A549 (cell line): Measurements from ENCODE around the gene CKS2. TPM values are rescaled to one million over a fixed set of nuclear protein-coding genes. Genes with fewer than 3 reads are reported as not detected.
"Not testable (repeated sequence)": the region's sequence is repeated elsewhere in the genome, so short reads cannot be mapped to it uniquely, and the experiment has no call there.

Experiments used
- ATAC-seq, 2 experiments: fragments of 200-7000 bp in 1 of 2; fragments of >200 bp in 1 of 2; cut with Nextera tagmentation in 1 of 2; cut with Tn5 transposase in 1 of 2; 3 replicates each; pipeline versions ENCODE4 v1.8.0 to v1.9.1; 2018 to 2020; ENCODE audit warnings: mild to moderate bottlenecking in 1 of 2, moderate library complexity in 1 of 2
- CTCF ChIA-PET: fragments of 300-600 bp; sonication (Branson Sonifier 250); formaldehyde crosslinking; extraction: SDS; loops from one replicate; lab custom pipeline; 2021; ENCODE audit warnings: antibody characterized with exemption, inconsistent platforms; lab: Yijun Ruan, JAX
- POLR2A ChIA-PET: fragments of 350-600 bp; formaldehyde crosslinking; extraction: SDS; loops from one replicate; lab custom pipeline; 2021; ENCODE audit warnings: antibody characterized with exemption, inconsistent platforms; lab: Yijun Ruan, JAX
- DNase-seq, 2 experiments: peaks; one replicate each; pipeline versions ENCODE4 v3.0.0 to v3.0.0-alpha.2; 2011 to 2016; ENCODE audit warnings: low read depth in 1 of 2, low spot score in 1 of 2
- FAIRE-seq: peaks from 2 replicates; lab custom pipeline; 2011; peaks lifted over from hg19 to GRCh38; lab: Jason Lieb, UNC
- H3K27ac ChIP-seq, 2 experiments: fragments of >200 bp; sonication (Bioruptor Twin); formaldehyde crosslinking; 3 replicates each; pipeline ENCODE4 v1.5.1; 2016 to 2017
- H3K4me1 ChIP-seq: fragments of >200 bp; sonication (Bioruptor Twin); formaldehyde crosslinking; 3 replicates; pipeline ENCODE4 v1.6.1; 2016
- H3K4me2 ChIP-seq: fragments of >200 bp; sonication (Bioruptor Twin); formaldehyde crosslinking; 3 replicates; pipeline ENCODE4 v1.6.1; 2016
- H3K4me3 ChIP-seq: fragments of >200 bp; sonication (Bioruptor Twin); formaldehyde crosslinking; 3 replicates; pipeline ENCODE4 v1.5.1; 2016
- H3K9me3 ChIP-seq: fragments of >200 bp; sonication (Bioruptor Twin); formaldehyde crosslinking; 3 replicates; pipeline ENCODE4 v1.6.1; 2016
- BCL3 ChIP-seq: fragments of >200 bp; sonication (Bioruptor Twin); formaldehyde crosslinking; IDR thresholded peaks from 3 replicates; pipeline ENCODE4 v1.6.1; 2016
- BHLHE40 ChIP-seq: IDR thresholded peaks from 2 replicates; pipeline ENCODE4 v1.6.1; 2012; ENCODE audit warnings: low read depth, low read length, inconsistent platforms
- CBX8 ChIP-seq: fragments of 200-600 bp; sonication (generic); IDR thresholded peaks from 2 replicates; pipeline ENCODE4 v1.6.1; 2016
- CEBPB ChIP-seq, 2 experiments: fragments of >200 bp in 1 of 2; sonication (Bioruptor Twin) in 1 of 2; formaldehyde crosslinking in 1 of 2; IDR thresholded peaks; 2 replicates each; pipeline ENCODE4 v1.6.1; 2012 to 2016
- CHD2 ChIP-seq: fragments of 150-350 bp; IDR thresholded peaks from 2 replicates; pipeline ENCODE4 v1.6.1; 2014; ENCODE audit warnings: low read length; ENCODE audit not compliant: partially characterized antibody
- EP300 ChIP-seq, 2 experiments: fragments of >200 bp; sonication (Bioruptor Twin); formaldehyde crosslinking; IDR thresholded peaks; 2 replicates in 1 of 2; 3 replicates in 1 of 2; pipeline ENCODE4 v1.6.1; 2016 to 2017
- FOSB ChIP-seq: fragments of 250-450 bp; sonication (Bioruptor Pico); IDR thresholded peaks from 2 replicates; pipeline ENCODE4 v1.5.0; 2020; ENCODE audit warnings: mild to moderate bottlenecking, moderate library complexity
- FOSL2 ChIP-seq, 2 experiments: fragments of 450-650 bp in 1 of 2; fragments of >200 bp in 1 of 2; sonication (Bioruptor Twin) in 1 of 2; formaldehyde crosslinking; IDR thresholded peaks; 2 replicates each; pipeline versions ENCODE4 v1.5.0 to v1.6.1; 2016 to 2020; ENCODE audit warnings: mild to moderate bottlenecking in 1 of 2, moderate library complexity in 1 of 2
- FOXS1 ChIP-seq: fragments of 250-450 bp; sonication (Bioruptor Pico); IDR thresholded peaks from 2 replicates; pipeline ENCODE4 v1.5.0; 2020; ENCODE audit warnings: mild to moderate bottlenecking, moderate library complexity
- HDAC2 ChIP-seq: fragments of 200-600 bp; sonication (generic); IDR thresholded peaks from 2 replicates; pipeline ENCODE4 v1.6.1; 2016
- HOXB13 ChIP-seq: fragments of 250-450 bp; sonication (Bioruptor Pico); IDR thresholded peaks from 2 replicates; pipeline ENCODE4 v1.5.0; 2020; ENCODE audit warnings: low read depth, mild to moderate bottlenecking, moderate library complexity
- HOXB5 ChIP-seq: fragments of 250-450 bp; sonication (Bioruptor Pico); IDR thresholded peaks from 2 replicates; pipeline ENCODE4 v1.5.0; 2020; ENCODE audit warnings: mild to moderate bottlenecking, moderate library complexity
- JUN ChIP-seq, 2 experiments: fragments of >200 bp; sonication (Bioruptor Twin); formaldehyde crosslinking; IDR thresholded peaks; 2 replicates in 1 of 2; 3 replicates in 1 of 2; pipeline ENCODE4 v1.6.1; 2016 to 2017
- JUNB ChIP-seq: fragments of >200 bp; sonication (Bioruptor Twin); formaldehyde crosslinking; IDR thresholded peaks from 2 replicates; pipeline ENCODE4 v1.6.1; 2016
- KDM5A ChIP-seq: fragments of 200-600 bp; sonication (generic); IDR thresholded peaks from 2 replicates; pipeline ENCODE4 v1.6.1; 2016; ENCODE audit warnings: antibody characterized with exemption, mild to moderate bottlenecking
- MAFK ChIP-seq: fragments of 450-650 bp; IDR thresholded peaks from 2 replicates; pipeline ENCODE4 v1.6.1; 2014; ENCODE audit not compliant: partially characterized antibody
- MAZ ChIP-seq: fragments of 150-350 bp; IDR thresholded peaks from 2 replicates; pipeline ENCODE4 v1.6.1; 2014; ENCODE audit warnings: antibody characterized with exemption, low read depth, low read length, borderline replicate concordance
- MYC ChIP-seq: IDR thresholded peaks from 2 replicates; pipeline ENCODE4 v1.6.1; 2012; ENCODE audit warnings: mild to moderate bottlenecking, inconsistent platforms, low read length, improper control_type of control experiment, borderline replicate concordance
- NPAS2 ChIP-seq: fragments of 250-450 bp; sonication (Bioruptor Pico); IDR thresholded peaks from 2 replicates; pipeline ENCODE4 v1.8.0; 2022; ENCODE audit warnings: mild to moderate bottlenecking, moderate library complexity, borderline replicate concordance
- RAD21 ChIP-seq, 2 experiments: fragments of >200 bp in 1 of 2; sonication (Bioruptor Twin) in 1 of 2; formaldehyde crosslinking in 1 of 2; IDR thresholded peaks in 1 of 2; conservative IDR thresholded peaks in 1 of 2; 2 replicates in 1 of 2; 3 replicates in 1 of 2; pipeline ENCODE4 v1.6.1; 2012 to 2018; ENCODE audit warnings: inconsistent platforms in 1 of 2
- RFX5 ChIP-seq: fragments of 450-650 bp; IDR thresholded peaks from 2 replicates; pipeline ENCODE4 v1.7.1; 2014; ENCODE audit warnings: antibody characterized with exemption, mild to moderate bottlenecking, moderate library complexity
- SMC3 ChIP-seq: fragments of >200 bp; sonication (Bioruptor Twin); formaldehyde crosslinking; IDR thresholded peaks from 3 replicates; pipeline ENCODE4 v1.6.1; 2018; ENCODE audit warnings: inconsistent platforms
- TFCP2L1 ChIP-seq: fragments of 250-450 bp; sonication (Bioruptor Pico); IDR thresholded peaks from 2 replicates; pipeline ENCODE4 v1.5.0; 2021; ENCODE audit warnings: mild to moderate bottlenecking
- ZFP36 ChIP-seq: fragments of 450-650 bp; IDR thresholded peaks from 2 replicates; pipeline ENCODE4 v1.6.1; 2014; ENCODE audit warnings: borderline replicate concordance; ENCODE audit not compliant: partially characterized antibody
- ZNF302 ChIP-seq: fragments of 250-450 bp; sonication (Bioruptor Pico); IDR thresholded peaks from 2 replicates; pipeline ENCODE4 v1.9.0; 2021; ENCODE audit warnings: inconsistent platforms, mild to moderate bottlenecking, moderate library complexity
- ZSCAN20 ChIP-seq: fragments of 250-450 bp; sonication (Bioruptor Pico); IDR thresholded peaks from 2 replicates; pipeline ENCODE4 v1.8.0; 2022; ENCODE audit warnings: mild to moderate bottlenecking, moderate library complexity
- WGBS: methylation state at CpG from one replicate; pipeline ENCODE4 v1.1.6; 2017; ENCODE audit errors: missing lambda C conversion rate; 5-methylcytosine and 5-hydroxymethylcytosine counted together
- polyA plus RNA-seq, 4 experiments: library from polyadenylated mRNA; depleted of rRNA in 3 of 4; stranded (reverse); fragments of >200 nt; fragmentation: RNase III in 1 of 4; extraction: RNeasy Plus Mini Kit Qiagen cat#74134 plus additional on column Dnase treatment in 1 of 4; gene quantifications; 2 replicates in 3 of 4; 3 replicates in 1 of 4; pipeline ENCODE4 v1.2.3, GENCODE V29; 2011 to 2017
- TF ChIP-seq, protein P1 (sequence below): fragments of 250-450 bp; sonication (Bioruptor Pico); IDR thresholded peaks from 2 replicates; pipeline ENCODE4 v1.5.0; 2020; ENCODE audit warnings: low read depth, mild to moderate bottlenecking, moderate library complexity
- TF ChIP-seq, protein P2 (sequence below): fragments of 450-650 bp; IDR thresholded peaks from 2 replicates; pipeline ENCODE4 v1.6.1; 2014; ENCODE audit warnings: antibody characterized with exemption
- TF ChIP-seq, protein P3 (sequence below): IDR thresholded peaks from 2 replicates; pipeline ENCODE4 v1.6.1; 2012

The CKS2 gene
- polyA plus RNA-seq, 2 of the 4 experiments (the other 2 are of a cell fraction), result 515 to 576 TPM

- H3K4me2 ChIP-seq, result no peak overlapping the region
- POLR2A ChIA-PET, result no interaction called here
- H3K9me3 ChIP-seq, result peaks cover 29% of the 10 kb centered on the region; the same call in 2 of the 3 replicates
- H3K27ac ChIP-seq, result no peak overlapping the region
- TF ChIP-seq JUNB (no peak), FOSL2 (IDR thresholded peaks at IDR 0.05) (no peak), FOSL2 (CRISPR knock-in tag; IDR thresholded peaks at IDR 0.05) (peak; percentile 30; the same call in 1 of the 2 replicates)
- no peak overlapping the region for H3K4me3 ChIP-seq
- no peak for ATAC-seq
- CTCF ChIA-PET, result interaction anchor here (0.9 kb wide), 1 partner anchor 273 kb away, joined by 3 read pairs; no protein-coding TSS in a partner anchor
- H3K4me1 ChIP-seq, result no peaks in the 10 kb centered on the region
- no peak for FAIRE-seq
- no peak for DNase-seq
- 18% methylated on average over 3 of the region's 3 CpGs for WGBS
Measured at GRCh38 chr9:89273528-89274279, 37.3 kb upstream of the CKS2 start.

GRCh38 chr9:89274838-89275237, 36.2 kb upstream of the CKS2 start:
- WGBS, result 54% methylated on average over 5 of the region's 5 CpGs
- CTCF ChIA-PET, result no interaction called here
- no peak overlapping the region for H3K27ac ChIP-seq
- TF ChIP-seq KDM5A, result no peak
- TF ChIP-seq FOXS1 (CRISPR knock-in tag), result no peak
- TF ChIP-seq BCL3, result no peak
- no peak for TF ChIP-seq MAFK
- no peak for TF ChIP-seq HOXB5 (CRISPR knock-in tag)
- no peak for TF ChIP-seq FOSB (CRISPR knock-in tag)
- no peak for TF ChIP-seq SMC3
- TF ChIP-seq, protein P1, sequence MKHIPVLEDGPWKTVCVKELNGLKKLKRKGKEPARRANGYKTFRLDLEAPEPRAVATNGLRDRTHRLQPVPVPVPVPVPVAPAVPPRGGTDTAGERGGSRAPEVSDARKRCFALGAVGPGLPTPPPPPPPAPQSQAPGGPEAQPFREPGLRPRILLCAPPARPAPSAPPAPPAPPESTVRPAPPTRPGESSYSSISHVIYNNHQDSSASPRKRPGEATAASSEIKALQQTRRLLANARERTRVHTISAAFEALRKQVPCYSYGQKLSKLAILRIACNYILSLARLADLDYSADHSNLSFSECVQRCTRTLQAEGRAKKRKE, result no peak
- no peak for TF ChIP-seq MAZ
- TF ChIP-seq, protein P2, sequence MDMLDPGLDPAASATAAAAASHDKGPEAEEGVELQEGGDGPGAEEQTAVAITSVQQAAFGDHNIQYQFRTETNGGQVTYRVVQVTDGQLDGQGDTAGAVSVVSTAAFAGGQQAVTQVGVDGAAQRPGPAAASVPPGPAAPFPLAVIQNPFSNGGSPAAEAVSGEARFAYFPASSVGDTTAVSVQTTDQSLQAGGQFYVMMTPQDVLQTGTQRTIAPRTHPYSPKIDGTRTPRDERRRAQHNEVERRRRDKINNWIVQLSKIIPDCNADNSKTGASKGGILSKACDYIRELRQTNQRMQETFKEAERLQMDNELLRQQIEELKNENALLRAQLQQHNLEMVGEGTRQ, result no peak
- TF ChIP-seq CHD2, result no peak
- TF ChIP-seq, protein P3, sequence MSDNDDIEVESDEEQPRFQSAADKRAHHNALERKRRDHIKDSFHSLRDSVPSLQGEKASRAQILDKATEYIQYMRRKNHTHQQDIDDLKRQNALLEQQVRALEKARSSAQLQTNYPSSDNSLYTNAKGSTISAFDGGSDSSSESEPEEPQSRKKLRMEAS, result no peak
- TF ChIP-seq TFCP2L1, result no peak
- TF ChIP-seq ZSCAN20 (CRISPR knock-in tag), result no peak
- TF ChIP-seq, all 56 proteins: peak for 0
- no peak for DNase-seq
- peaks cover 29% of the 10 kb centered on the region; the same call in 2 of the 3 replicates for H3K9me3 ChIP-seq
- H3K4me2 ChIP-seq, result no peak overlapping the region
- no peak for FAIRE-seq
- ATAC-seq, result no peak
- no peak overlapping the region for H3K4me3 ChIP-seq
- no peaks in the 10 kb centered on the region for H3K4me1 ChIP-seq
- POLR2A ChIA-PET, result no interaction called here

DNA sequence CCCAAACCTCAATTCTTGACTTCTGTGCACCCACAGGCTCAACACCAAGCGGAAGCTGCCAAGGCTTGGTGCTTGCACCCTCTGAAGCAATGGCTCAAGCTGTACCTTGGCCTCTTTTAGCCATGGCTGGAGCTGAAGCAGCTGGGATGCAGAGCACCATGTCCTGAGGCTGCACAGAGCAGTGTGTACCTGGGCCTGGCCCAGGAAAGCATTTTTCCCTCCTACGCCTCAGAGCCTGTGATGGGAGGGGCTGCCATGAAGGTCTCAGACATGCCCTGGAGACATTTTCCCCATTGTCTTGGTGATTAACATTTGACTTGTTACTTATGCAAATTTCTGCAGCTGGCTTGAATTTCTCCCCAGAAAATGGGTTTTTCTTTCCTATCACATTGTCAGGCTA, 35.0 kb upstream of the CKS2 start:
- peaks cover 29% of the 10 kb centered on the region; the same call in 2 of the 3 replicates for H3K9me3 ChIP-seq
- WGBS, result 77% methylated on average over 2 of the region's 2 CpGs
- H3K4me1 ChIP-seq, H3K4me2 ChIP-seq, FAIRE-seq, H3K4me3 ChIP-seq, H3K27ac ChIP-seq, CTCF ChIA-PET, DNase-seq, ATAC-seq, POLR2A ChIA-PET: not testable (repeated sequence)

DNA sequence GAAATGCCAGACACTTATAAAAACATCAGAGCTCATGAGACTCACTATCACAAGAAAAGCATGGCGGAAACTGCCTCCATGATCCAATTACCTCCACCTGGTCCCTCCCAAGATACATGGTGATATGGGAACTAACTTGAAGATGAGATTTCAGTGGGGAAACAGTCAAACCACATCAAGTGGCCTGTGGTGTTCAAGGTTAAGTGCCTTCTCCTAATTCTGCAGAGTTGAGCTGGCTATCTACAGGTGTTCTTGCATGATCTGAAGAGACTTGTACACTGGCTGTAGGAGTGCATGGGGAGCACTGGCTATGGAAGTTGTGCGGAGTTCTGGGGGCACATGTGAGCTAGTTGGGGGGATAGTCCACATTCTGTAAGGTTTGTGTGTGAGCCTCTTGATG, 34.0 kb upstream of the CKS2 start:
- H3K4me3 ChIP-seq, result no peak overlapping the region
- TF ChIP-seq MAZ (no peak), KDM5A (no peak), BHLHE40 (no peak), MAFK (no peak), EP300 (IDR thresholded peaks at IDR 0.05) (no peak), CHD2 (no peak), ZNF302 (no peak), RAD21 (conservative IDR thresholded peaks at IDR 0.05 in 1 of 2, IDR thresholded peaks at IDR 0.05 in 1 of 2) (no peak), ZFP36 (no peak), RFX5 (no peak), CBX8 (no peak), CEBPB (IDR thresholded peaks at IDR 0.05) (no peak), HOXB13 (CRISPR knock-in tag) (no peak), MYC (no peak), NPAS2 (CRISPR knock-in tag) (no peak), HDAC2 (no peak), JUN (IDR thresholded peaks at IDR 0.05) (no peak)
- TF ChIP-seq, all 56 proteins: peak for 0
- Histone ChIP-seq H3K4me1 (no peaks in the 10 kb centered on the region), H3K9me3 (peaks cover 29% of the 10 kb centered on the region; the same call in 2 of the 3 replicates), H3K27ac (no peak overlapping the region), H3K4me2 (no peak overlapping the region)
- ATAC-seq (no peak), FAIRE-seq (no peak), DNase-seq (no peak)
- POLR2A ChIA-PET, result no interaction called here
- 85% methylated on average over 2 of the region's 2 CpGs for WGBS
- CTCF ChIA-PET, result interaction anchor here (1.0 kb wide), 1 partner anchor 25 kb away, joined by 4 read pairs; no protein-coding TSS in a partner anchor
